Measurements from ENCODE around the gene ZFP3. TPM values are rescaled to one million over a fixed set of nuclear protein-coding genes. Genes with fewer than 3 reads are reported as not detected.
A peak's percentile ranks its signal among the peaks of the same experiment; 100 is the strongest.
"Not testable (repeated sequence)": the region's sequence is repeated elsewhere in the genome, so short reads cannot be mapped to it uniquely, and the experiment has no call there.

ZFP3 gene
- total and polyA plus RNA-seq, 2 experiments from 2014 or later, result 0.95 to 1.5 TPM

DNA sequence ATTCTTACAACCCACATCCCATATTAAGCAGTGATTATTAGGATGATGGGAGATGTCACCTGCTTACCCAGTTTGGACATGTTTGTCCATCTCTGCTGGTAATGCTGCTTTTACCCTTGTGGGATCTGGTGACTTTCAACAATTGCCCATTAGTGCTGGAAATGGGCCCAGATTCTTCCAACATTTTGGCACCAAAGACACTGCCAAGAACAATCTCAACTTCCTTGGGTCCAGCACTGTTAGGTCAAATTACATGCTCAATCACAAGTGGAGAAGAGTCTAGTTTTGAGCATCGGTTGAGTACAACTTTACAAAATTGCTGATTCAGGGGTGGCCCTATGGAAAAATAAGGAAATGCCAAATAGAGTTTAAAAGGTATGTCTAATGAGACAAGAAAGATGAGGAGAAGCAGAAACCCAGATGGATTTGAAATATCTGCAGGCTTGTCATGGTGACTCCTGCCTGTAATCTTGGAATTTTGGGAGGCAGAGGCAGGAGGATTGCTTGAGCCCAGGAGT lies 13.0 kb upstream of the ZFP3 start:
- H3K27me3 ChIP-seq, result no peaks in the 10 kb centered on the region
- no peaks in the 10 kb centered on the region for H3K9me3 ChIP-seq (ENCODE audit: low read depth)
- H3K4me3 ChIP-seq, result no peak overlapping the region
- no peak overlapping the region for H3K27ac ChIP-seq
- H3K4me1 ChIP-seq (ENCODE audit: low read depth), result no peaks in the 10 kb centered on the region
- TF ChIP-seq, protein P1, sequence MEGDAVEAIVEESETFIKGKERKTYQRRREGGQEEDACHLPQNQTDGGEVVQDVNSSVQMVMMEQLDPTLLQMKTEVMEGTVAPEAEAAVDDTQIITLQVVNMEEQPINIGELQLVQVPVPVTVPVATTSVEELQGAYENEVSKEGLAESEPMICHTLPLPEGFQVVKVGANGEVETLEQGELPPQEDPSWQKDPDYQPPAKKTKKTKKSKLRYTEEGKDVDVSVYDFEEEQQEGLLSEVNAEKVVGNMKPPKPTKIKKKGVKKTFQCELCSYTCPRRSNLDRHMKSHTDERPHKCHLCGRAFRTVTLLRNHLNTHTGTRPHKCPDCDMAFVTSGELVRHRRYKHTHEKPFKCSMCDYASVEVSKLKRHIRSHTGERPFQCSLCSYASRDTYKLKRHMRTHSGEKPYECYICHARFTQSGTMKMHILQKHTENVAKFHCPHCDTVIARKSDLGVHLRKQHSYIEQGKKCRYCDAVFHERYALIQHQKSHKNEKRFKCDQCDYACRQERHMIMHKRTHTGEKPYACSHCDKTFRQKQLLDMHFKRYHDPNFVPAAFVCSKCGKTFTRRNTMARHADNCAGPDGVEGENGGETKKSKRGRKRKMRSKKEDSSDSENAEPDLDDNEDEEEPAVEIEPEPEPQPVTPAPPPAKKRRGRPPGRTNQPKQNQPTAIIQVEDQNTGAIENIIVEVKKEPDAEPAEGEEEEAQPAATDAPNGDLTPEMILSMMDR (IDR thresholded peaks at IDR 0.05; ENCODE audit: low read depth, low read length), result no peak
- H3K36me3 ChIP-seq, result no peaks in the 10 kb centered on the region
- DNase-seq (ENCODE audit: low read depth in 1 of 2, low spot score in 1 of 2), result peak in 1 of 2 donors; percentile 24

DNA sequence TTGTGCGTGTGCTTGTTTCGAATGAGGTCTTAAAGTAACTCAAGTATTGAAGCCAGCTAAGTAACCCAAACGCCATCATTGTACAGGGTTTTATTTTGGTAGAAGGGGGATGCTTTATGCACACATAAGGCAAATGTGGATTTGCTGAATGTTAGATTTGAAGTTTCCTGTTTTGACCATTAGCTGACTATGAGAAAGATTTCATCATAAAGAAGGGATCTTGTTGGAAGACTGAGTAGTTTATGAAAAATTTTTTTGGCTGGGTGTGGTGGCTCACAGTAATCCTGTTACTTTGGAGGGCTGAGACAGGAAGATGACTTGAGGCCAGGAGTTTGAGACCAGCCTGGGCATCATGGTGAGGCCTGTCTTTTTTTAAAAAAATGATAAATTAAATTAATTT lies 10.0 kb upstream of the ZFP3 start:
- no peaks in the 10 kb centered on the region for H3K4me1 ChIP-seq (ENCODE audit: low read depth)

DNA sequence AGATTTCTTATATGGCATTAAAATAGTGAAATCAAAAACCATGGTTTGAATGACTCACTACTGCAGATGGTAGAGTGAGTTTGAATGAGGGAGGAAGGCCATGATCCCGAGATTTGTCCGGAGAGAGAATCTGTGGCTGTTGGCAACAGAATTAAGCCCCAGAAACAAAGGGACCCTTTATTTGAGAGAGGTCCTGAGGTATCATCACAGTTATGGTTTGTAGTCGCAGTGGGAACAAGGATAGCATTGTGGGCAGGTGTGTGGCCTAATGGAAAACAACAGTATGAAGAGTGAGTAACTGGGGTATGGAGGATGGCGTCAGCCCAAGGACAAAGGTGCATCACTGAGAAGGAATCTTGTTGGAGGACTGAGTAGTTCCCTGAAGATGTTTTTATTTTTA lies 8.5 kb upstream of the ZFP3 start:
- H3K27ac ChIP-seq, result no peak overlapping the region
- H3K27me3 ChIP-seq, result no peaks in the 10 kb centered on the region
- no peaks in the 10 kb centered on the region for H3K9me3 ChIP-seq (ENCODE audit: low read depth)
- no peak overlapping the region for H3K4me3 ChIP-seq
- TF ChIP-seq, protein P1 (IDR thresholded peaks at IDR 0.05; ENCODE audit: low read depth, low read length), result no peak
- DNase-seq (ENCODE audit: low read depth in 1 of 2, low spot score in 1 of 2), result no peak
- H3K36me3 ChIP-seq, result no peaks in the 10 kb centered on the region
- no peaks in the 10 kb centered on the region for H3K4me1 ChIP-seq (ENCODE audit: low read depth)

More for the DNA sequence above, 10.0 kb upstream of the ZFP3 start:
- no peak overlapping the region for H3K27ac ChIP-seq
- TF ChIP-seq, protein P1 (IDR thresholded peaks at IDR 0.05; ENCODE audit: low read depth, low read length), result no peak
- no peak for DNase-seq (ENCODE audit: low read depth in 1 of 2, low spot score in 1 of 2)
- no peaks in the 10 kb centered on the region for H3K9me3 ChIP-seq (ENCODE audit: low read depth)
- no peak overlapping the region for H3K4me3 ChIP-seq
- H3K27me3 ChIP-seq, result no peaks in the 10 kb centered on the region
- H3K36me3 ChIP-seq, result no peaks in the 10 kb centered on the region

DNA sequence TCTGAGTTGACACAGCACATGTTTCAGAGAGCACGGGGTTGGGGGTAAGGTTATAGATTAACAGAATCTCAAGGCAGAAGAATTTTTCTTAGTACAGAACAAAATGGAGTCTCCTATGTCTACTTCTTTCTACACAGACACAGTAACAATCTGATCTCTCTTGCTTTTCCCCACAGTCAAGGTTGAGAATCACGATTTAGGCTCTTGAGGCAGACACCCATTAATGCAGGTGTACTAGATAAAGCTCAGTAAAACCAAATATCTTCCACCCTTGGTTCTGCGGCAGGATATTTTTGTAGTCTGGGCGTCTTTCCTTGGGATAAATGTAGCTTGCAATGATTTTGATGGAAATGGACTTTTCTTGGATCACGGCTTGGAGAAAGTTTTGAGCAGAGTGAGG lies 2.8 kb upstream of the ZFP3 start:
- not testable (repeated sequence) for DNase-seq (ENCODE audit: low read depth in 1 of 2, low spot score in 1 of 2); H3K27me3 ChIP-seq; H3K4me3 ChIP-seq; H3K9me3 ChIP-seq (ENCODE audit: low read depth); H3K4me1 ChIP-seq (ENCODE audit: low read depth); H3K36me3 ChIP-seq; H3K27ac ChIP-seq

DNA sequence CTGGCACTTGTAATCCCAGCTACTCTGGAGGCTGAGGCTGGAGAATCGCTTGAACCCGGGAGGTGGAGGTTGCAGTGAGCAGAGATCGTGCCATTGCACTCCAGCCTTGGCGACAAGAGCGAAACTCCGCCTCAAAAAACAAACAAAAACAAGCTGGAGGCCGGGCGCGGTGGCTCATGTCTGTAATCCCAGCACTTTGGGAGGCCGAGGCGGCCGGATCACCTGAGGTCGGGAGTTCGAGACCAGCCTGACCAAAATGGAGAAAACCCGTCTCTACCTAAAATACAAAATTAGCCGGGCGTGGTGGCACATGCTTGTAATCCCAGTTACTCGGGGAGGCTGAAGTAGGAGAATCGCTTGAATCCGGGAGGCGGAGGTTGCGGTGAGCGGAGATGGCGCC lies 992 bp upstream of the ZFP3 start:
- not testable (repeated sequence) for H3K4me3 ChIP-seq; DNase-seq (ENCODE audit: low read depth in 1 of 2, low spot score in 1 of 2); H3K27ac ChIP-seq; H3K9me3 ChIP-seq (ENCODE audit: low read depth); H3K36me3 ChIP-seq; H3K4me1 ChIP-seq (ENCODE audit: low read depth); H3K27me3 ChIP-seq

DNA sequence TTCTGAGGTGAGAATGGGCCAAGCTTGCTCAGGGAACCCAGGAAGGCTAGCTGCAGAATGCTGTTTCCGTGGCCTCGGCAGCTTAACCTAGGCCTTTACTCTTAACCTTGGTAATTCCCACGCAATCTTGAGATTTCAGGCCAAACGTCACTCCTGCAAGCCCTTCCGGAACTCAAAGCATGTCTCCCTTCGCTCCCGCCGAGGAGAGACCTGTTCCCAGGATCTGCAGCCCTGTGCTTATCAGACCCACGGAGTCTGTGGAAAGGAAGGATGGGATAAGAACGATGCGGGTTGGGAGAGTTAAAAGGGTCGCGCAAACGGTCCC lies 524 bp upstream of the ZFP3 start:
- Histone ChIP-seq H3K27ac (no peak overlapping the region), H3K4me3 (no peak overlapping the region), H3K9me3 (ENCODE audit: low read depth) (no peaks in the 10 kb centered on the region), H3K27me3 (no peaks in the 10 kb centered on the region), H3K4me1 (ENCODE audit: low read depth) (no peaks in the 10 kb centered on the region), H3K36me3 (no peaks in the 10 kb centered on the region)
- DNase-seq (ENCODE audit: low read depth in 1 of 2, low spot score in 1 of 2), result no peak
- TF ChIP-seq, protein P1 (IDR thresholded peaks at IDR 0.05; ENCODE audit: low read depth, low read length), result no peak

DNA sequence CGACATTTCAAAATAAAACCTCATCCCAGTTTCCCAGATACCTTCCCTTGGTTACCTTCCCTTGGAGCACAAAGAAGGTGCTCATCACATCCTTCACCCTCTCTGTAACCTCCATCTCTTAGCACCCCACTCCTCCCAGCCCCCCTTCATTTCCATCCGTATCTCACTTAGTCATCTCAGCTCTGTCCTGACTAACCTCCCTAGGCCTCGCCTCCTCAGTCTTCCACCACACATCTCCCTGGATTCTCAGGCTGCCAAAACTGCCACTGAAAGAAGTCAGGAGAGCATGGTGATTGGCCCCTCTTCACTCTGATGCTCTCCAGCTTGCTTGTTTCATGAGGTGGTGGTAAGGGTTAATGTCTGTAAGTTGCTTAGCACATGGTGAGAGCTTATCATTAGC lies 2.3 kb downstream of the ZFP3 start:
- no peak for DNase-seq (ENCODE audit: low read depth in 1 of 2, low spot score in 1 of 2)
- Histone ChIP-seq H3K27ac (no peak overlapping the region), H3K4me3 (no peak overlapping the region), H3K36me3 (no peaks in the 10 kb centered on the region), H3K4me1 (ENCODE audit: low read depth) (no peaks in the 10 kb centered on the region), H3K9me3 (ENCODE audit: low read depth) (no peaks in the 10 kb centered on the region), H3K27me3 (no peaks in the 10 kb centered on the region)
- TF ChIP-seq, protein P1 (IDR thresholded peaks at IDR 0.05; ENCODE audit: low read depth, low read length), result no peak
